ENCODE data around the gene RIMS1.

Gene RIMS1

GRCh38 chr6:71983131-71983530 is 96.8 kb downstream of the RIMS1 start:
- no peak for ATAC-seq
- TF ChIP-seq BACH2 (CRISPR knock-in tag; IDR thresholded peaks at IDR 0.05; ENCODE audit: borderline replicate concordance) (no peak), OSR1 (CRISPR knock-in tag; IDR thresholded peaks at IDR 0.05) (no peak), PATZ1 (CRISPR knock-in tag; IDR thresholded peaks at IDR 0.05; ENCODE audit: borderline replicate concordance) (no peak), ZNF70 (CRISPR knock-in tag; IDR thresholded peaks at IDR 0.05) (no peak), GLIS3 (CRISPR knock-in tag; IDR thresholded peaks at IDR 0.05) (no peak), PPARA (CRISPR knock-in tag; IDR thresholded peaks at IDR 0.05; ENCODE audit: borderline replicate concordance) (no peak), SNAI2 (CRISPR knock-in tag; IDR thresholded peaks at IDR 0.05) (no peak), POU6F1 (CRISPR knock-in tag; IDR thresholded peaks at IDR 0.05; ENCODE audit: borderline replicate concordance, low read depth) (no peak), CSRNP3 (CRISPR knock-in tag; IDR thresholded peaks at IDR 0.05) (no peak), ZFP3 (CRISPR knock-in tag; IDR thresholded peaks at IDR 0.05) (no peak)

GRCh38 chr6:71994705-71995271 is 108.4 kb downstream of the RIMS1 start:
- ATAC-seq, result no peak
- TF ChIP-seq ESRRG (CRISPR knock-in tag; IDR thresholded peaks at IDR 0.05), result no peak
- no peak for TF ChIP-seq ZFP30 (CRISPR knock-in tag; IDR thresholded peaks at IDR 0.05)
- no peak for TF ChIP-seq CSDC2 (CRISPR knock-in tag; IDR thresholded peaks at IDR 0.05)
- no peak for TF ChIP-seq PPARA (CRISPR knock-in tag; IDR thresholded peaks at IDR 0.05; ENCODE audit: borderline replicate concordance)
- TF ChIP-seq ZFP3 (CRISPR knock-in tag; IDR thresholded peaks at IDR 0.05), result no peak
- TF ChIP-seq CSRNP3 (CRISPR knock-in tag; IDR thresholded peaks at IDR 0.05), result no peak

- no peak for ATAC-seq
- TF ChIP-seq ARNTL (CRISPR knock-in tag; IDR thresholded peaks at IDR 0.05; ENCODE audit: borderline replicate concordance, low read depth), result no peak
- TF ChIP-seq ZNF565 (CRISPR knock-in tag; conservative IDR thresholded peaks at IDR 0.05; ENCODE audit: low read depth), result no peak
- no peak for TF ChIP-seq POU6F1 (CRISPR knock-in tag; IDR thresholded peaks at IDR 0.05; ENCODE audit: borderline replicate concordance, low read depth)
- no peak for TF ChIP-seq TOX (CRISPR knock-in tag; IDR thresholded peaks at IDR 0.05; ENCODE audit: borderline replicate concordance)
- TF ChIP-seq TSHZ2 (CRISPR knock-in tag; IDR thresholded peaks at IDR 0.05), result no peak
- no peak for TF ChIP-seq SNAI2 (CRISPR knock-in tag; IDR thresholded peaks at IDR 0.05)
- no peak for TF ChIP-seq ZFP30 (CRISPR knock-in tag; IDR thresholded peaks at IDR 0.05)
- TF ChIP-seq GLIS3 (CRISPR knock-in tag; IDR thresholded peaks at IDR 0.05), result no peak
- TF ChIP-seq RARB (CRISPR knock-in tag; IDR thresholded peaks at IDR 0.05), result no peak
- no peak for TF ChIP-seq ZNF8 (CRISPR knock-in tag; IDR thresholded peaks at IDR 0.05)
- no peak for TF ChIP-seq CREB5 (CRISPR knock-in tag; IDR thresholded peaks at IDR 0.05; ENCODE audit: low read depth)
- no peak for TF ChIP-seq OSR1 (CRISPR knock-in tag; IDR thresholded peaks at IDR 0.05)
- TF ChIP-seq ZNF70 (CRISPR knock-in tag; IDR thresholded peaks at IDR 0.05), result no peak
- no peak for TF ChIP-seq ESRRG (CRISPR knock-in tag; IDR thresholded peaks at IDR 0.05)
- TF ChIP-seq PPARA (CRISPR knock-in tag; IDR thresholded peaks at IDR 0.05; ENCODE audit: borderline replicate concordance), result no peak
- TF ChIP-seq ISL1 (CRISPR knock-in tag; IDR thresholded peaks at IDR 0.05), result no peak
- TF ChIP-seq CSDC2 (CRISPR knock-in tag; IDR thresholded peaks at IDR 0.05), result no peak
- TF ChIP-seq PATZ1 (CRISPR knock-in tag; IDR thresholded peaks at IDR 0.05; ENCODE audit: borderline replicate concordance), result no peak
- no peak for TF ChIP-seq ZC3H10 (CRISPR knock-in tag; IDR thresholded peaks at IDR 0.05)
These were observed 111.0 kb downstream of the RIMS1 start for GRCh38 chr6:71997341-71997740.
